Measurements from ENCODE around the gene TSHR. TPM values are rescaled to one million over a fixed set of nuclear protein-coding genes. Genes with fewer than 3 reads are reported as not detected.

TSHR gene
- total and polyA plus RNA-seq, 2 of the 4 experiments (the other 2 are of a cell fraction), result not detected

DNA sequence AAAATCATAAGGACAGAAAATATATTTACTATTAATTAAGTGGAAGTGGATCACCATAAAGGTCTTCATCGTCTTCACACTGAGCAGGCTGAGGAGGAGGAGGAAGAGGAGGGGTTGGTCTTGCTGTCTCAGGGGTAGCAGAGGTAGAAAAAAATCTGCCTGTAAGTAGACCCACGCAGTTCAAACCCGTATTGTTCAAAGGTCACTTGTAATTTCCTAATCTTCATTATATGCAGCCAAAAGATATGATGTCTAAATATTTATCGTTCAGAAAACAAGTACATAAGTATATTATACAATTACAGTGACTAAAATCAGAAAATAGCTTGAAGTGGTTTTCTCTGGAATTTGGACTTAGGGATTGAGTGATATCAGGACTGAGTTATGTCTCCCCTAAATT, 193.2 kb downstream of the TSHR start:
- Histone ChIP-seq H4K91ac (ENCODE audit: insufficient read depth, low read depth, low read length) (no peak overlapping the region), H2AFZ (replicated peaks; ENCODE audit: low read length, poor library complexity) (no peak overlapping the region), H3K9me1 (ENCODE audit: insufficient read depth, low read length) (no peaks in the 10 kb centered on the region), H3K36me3 (ENCODE audit: control insufficient read depth, insufficient read depth, low read length) (no peaks in the 10 kb centered on the region), H3K23ac (ENCODE audit: low read depth, low read length) (no peak overlapping the region), H3K14ac (replicated peaks; ENCODE audit: low read depth, low read length) (no peak overlapping the region), H3K27me3 (ENCODE audit: control insufficient read depth, insufficient read depth, low read length) (no peaks in the 10 kb centered on the region; the same call in 1 of the 2 replicates), H3K27ac (ENCODE audit: insufficient read depth, low read length) (no peak overlapping the region), H2AK9ac (replicated peaks; ENCODE audit: low read depth, low read length, poor library complexity) (no peak overlapping the region), H4K8ac (ENCODE audit: low read depth in 2 of 2, low read length in 2 of 2) (no peak overlapping the region), H3K9me3 (ENCODE audit: control insufficient read depth, insufficient read depth, low read length) (no peaks in the 10 kb centered on the region), H3K9ac (ENCODE audit: low read depth, low read length) (no peak overlapping the region), H4K5ac (ENCODE audit: low read depth, low read length) (no peak overlapping the region), H3K56ac (ENCODE audit: extremely low read depth, insufficient read depth, low read length) (no peak overlapping the region), H3K4me2 (ENCODE audit: low read depth, low read length) (no peak overlapping the region), H3K4me1 (ENCODE audit: control insufficient read depth, insufficient read depth, low read length) (no peaks in the 10 kb centered on the region), H3K18ac (ENCODE audit: low read depth, low read length) (no peak overlapping the region), H2AK5ac (ENCODE audit: low read depth, low read length) (no peak overlapping the region), H2BK20ac (ENCODE audit: low read depth, low read length) (no peak overlapping the region), H3K4me3 (ENCODE audit: insufficient read depth, low read depth, low read length) (no peak overlapping the region), H3K79me1 (ENCODE audit: low read depth in 1 of 2, low read length in 2 of 2) (no peaks in the 10 kb centered on the region), H3K4ac (ENCODE audit: low read depth, low read length) (no peak overlapping the region), H4K20me1 (ENCODE audit: insufficient read depth, low read length) (no peaks in the 10 kb centered on the region), H2BK15ac (ENCODE audit: low read depth, low read length) (no peak overlapping the region), H2BK120ac (ENCODE audit: low read depth, low read length) (no peak overlapping the region), H2BK5ac (ENCODE audit: low read depth, low read length, poor library complexity, severe bottlenecking) (no peak overlapping the region)
- DNase-seq, result no peak
- no peak for ATAC-seq (ENCODE audit: low read depth)
- CTCF ChIA-PET, result no interaction called here
- no peak for TF ChIP-seq SMC3 (IDR thresholded peaks at IDR 0.05; ENCODE audit: low read depth, low read length)
- no peak for TF ChIP-seq MAFK (IDR thresholded peaks at IDR 0.05; ENCODE audit: low read depth, low read length)
- TF ChIP-seq BHLHE40 (IDR thresholded peaks at IDR 0.05; ENCODE audit: low read depth, low read length), result no peak
- TF ChIP-seq NFE2L2 (IDR thresholded peaks at IDR 0.05; ENCODE audit: low read depth, low read length), result no peak
- TF ChIP-seq, protein P1, sequence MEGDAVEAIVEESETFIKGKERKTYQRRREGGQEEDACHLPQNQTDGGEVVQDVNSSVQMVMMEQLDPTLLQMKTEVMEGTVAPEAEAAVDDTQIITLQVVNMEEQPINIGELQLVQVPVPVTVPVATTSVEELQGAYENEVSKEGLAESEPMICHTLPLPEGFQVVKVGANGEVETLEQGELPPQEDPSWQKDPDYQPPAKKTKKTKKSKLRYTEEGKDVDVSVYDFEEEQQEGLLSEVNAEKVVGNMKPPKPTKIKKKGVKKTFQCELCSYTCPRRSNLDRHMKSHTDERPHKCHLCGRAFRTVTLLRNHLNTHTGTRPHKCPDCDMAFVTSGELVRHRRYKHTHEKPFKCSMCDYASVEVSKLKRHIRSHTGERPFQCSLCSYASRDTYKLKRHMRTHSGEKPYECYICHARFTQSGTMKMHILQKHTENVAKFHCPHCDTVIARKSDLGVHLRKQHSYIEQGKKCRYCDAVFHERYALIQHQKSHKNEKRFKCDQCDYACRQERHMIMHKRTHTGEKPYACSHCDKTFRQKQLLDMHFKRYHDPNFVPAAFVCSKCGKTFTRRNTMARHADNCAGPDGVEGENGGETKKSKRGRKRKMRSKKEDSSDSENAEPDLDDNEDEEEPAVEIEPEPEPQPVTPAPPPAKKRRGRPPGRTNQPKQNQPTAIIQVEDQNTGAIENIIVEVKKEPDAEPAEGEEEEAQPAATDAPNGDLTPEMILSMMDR (conservative IDR thresholded peaks at IDR 0.05; ENCODE audit: low read depth, low read length), result no peak
- no peak for TF ChIP-seq RFX5 (IDR thresholded peaks at IDR 0.05; ENCODE audit: low read depth, low read length)
- TF ChIP-seq MAZ (IDR thresholded peaks at IDR 0.05; ENCODE audit: borderline replicate concordance, low read depth, low read length), result no peak
- TF ChIP-seq RCOR1 (IDR thresholded peaks at IDR 0.05; ENCODE audit: insufficient replicate concordance, low read length), result no peak
- TF ChIP-seq POLR2A (IDR thresholded peaks at IDR 0.05; ENCODE audit: low read depth, low read length), result no peak
- TF ChIP-seq RAD21 (IDR thresholded peaks at IDR 0.05; ENCODE audit: low read length), result no peak
- TF ChIP-seq MXI1 (IDR thresholded peaks at IDR 0.05; ENCODE audit: borderline replicate concordance, low read depth, low read length), result no peak
- no peak for TF ChIP-seq FOS (IDR thresholded peaks at IDR 0.05; ENCODE audit: low read depth, low read length)
- intact Hi-C loops (cut with micrococcal nuclease) (no loop called here), dilution Hi-C loops (cut with HindIII; ENCODE audit: low sequenced_read_pairs, unreplicated experiment) (no loop called here), in situ Hi-C loops (cut with MboI; ENCODE audit: low sequenced_read_pairs) (no loop called here)
- BruUV-seq (replicated peaks), result no TSS peak
- POLR2A ChIA-PET (ENCODE audit: unreplicated experiment), result no interaction called here
- WGBS, 2 experiments (ENCODE audit: extremely low coverage in 2 of 2, insufficient read length in 1 of 2), result no CpG with 5 or more reads among the region's 4 CpGs
